GM12874 (cell line): ENCODE results near the gene NABP2.

ENCODE experiments used
- TF ChIP-seq, protein P1 (sequence below): IDR thresholded peaks from 2 replicates; pipeline ENCODE4 v1.5.1; 2011; ENCODE audit warnings: low read depth, mild to moderate bottlenecking, control low read depth, low read length, moderate library complexity; ENCODE audit not compliant: insufficient read depth

Gene NABP2

DNA sequence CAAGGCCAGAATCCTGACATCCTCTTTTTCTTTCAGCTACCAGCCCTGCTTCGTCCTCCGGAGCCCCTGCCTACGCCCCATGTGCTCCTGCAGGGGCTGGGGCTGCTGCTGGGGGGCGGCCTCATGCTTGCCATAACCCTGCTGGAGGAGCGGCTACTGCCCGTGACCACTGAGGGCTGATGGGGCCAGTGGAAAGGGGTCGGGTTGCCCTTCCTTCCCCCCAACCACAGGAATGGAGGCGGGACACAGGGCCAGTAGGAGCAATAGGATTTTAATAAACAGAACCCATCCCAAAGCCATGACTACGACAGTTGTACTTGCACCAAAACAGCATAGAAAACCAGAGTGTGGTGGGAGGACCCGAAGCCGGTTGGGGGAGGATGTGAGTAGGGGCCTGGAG, 13.4 kb downstream of the NABP2 start:
- TF ChIP-seq, protein P1, sequence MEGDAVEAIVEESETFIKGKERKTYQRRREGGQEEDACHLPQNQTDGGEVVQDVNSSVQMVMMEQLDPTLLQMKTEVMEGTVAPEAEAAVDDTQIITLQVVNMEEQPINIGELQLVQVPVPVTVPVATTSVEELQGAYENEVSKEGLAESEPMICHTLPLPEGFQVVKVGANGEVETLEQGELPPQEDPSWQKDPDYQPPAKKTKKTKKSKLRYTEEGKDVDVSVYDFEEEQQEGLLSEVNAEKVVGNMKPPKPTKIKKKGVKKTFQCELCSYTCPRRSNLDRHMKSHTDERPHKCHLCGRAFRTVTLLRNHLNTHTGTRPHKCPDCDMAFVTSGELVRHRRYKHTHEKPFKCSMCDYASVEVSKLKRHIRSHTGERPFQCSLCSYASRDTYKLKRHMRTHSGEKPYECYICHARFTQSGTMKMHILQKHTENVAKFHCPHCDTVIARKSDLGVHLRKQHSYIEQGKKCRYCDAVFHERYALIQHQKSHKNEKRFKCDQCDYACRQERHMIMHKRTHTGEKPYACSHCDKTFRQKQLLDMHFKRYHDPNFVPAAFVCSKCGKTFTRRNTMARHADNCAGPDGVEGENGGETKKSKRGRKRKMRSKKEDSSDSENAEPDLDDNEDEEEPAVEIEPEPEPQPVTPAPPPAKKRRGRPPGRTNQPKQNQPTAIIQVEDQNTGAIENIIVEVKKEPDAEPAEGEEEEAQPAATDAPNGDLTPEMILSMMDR: no peak

DNA sequence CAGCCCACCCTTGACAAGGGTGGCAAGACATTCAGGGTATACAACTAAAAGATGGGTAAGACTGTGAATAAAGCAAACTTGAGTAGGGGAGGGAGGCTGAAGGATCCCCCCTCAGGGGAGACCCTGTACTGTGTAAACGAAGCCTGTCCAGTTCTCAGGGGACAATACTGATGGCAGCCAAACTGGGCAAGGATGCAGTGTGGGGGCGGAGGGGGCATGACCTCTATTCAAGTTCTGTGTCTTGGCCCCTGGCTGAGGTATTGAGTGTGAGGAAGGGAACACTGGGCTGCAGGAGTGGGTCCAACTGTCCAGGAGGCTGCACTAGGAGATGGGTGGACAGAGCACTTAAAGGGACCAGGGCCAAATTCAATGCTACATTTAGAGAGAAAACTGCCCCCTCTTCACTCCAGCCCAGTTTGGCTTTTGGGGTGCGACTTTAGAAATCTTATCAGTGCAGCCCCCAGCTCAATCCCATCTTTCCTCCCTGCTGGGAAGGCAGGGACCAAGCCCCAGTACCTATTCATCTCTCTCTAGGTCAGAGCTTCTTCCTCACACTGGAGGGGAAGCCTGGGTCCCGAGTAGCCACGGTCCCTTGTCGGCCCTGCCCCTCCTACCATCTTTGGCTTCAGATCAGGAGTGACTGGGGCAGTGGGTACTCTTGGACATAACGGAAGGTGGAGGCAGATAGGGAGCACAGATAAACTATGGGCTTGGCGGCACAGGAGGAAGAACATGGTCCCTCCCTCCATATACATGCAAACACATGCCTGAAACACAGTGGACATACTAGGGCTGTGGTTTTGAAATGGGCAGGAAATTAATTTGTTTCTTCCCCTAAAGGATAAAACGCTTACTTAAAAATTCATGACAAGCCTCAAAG, 17.5 kb downstream of the NABP2 start:
- TF ChIP-seq, protein P1: no peak

DNA sequence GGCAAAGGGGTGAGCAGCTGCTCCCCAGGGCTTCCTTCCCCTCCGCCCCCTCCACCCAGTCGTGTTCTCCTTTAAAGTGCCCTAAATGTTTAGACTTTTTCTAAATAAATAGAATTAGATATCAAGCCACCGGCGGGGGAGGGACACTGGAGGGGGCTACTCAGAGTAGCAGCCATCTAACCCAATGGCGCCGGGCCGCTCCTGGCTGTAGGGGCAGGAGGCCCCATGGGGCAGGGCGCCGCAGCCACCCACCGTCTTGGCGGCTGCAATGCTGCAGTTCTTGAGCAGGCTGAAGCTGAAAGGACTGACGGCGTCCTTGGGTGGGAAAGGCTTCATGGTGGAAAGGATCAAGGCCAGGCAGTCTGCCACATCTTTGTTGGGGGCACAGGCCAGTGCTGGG, 18.8 kb downstream of the NABP2 start:
- TF ChIP-seq, protein P1: no peak

DNA sequence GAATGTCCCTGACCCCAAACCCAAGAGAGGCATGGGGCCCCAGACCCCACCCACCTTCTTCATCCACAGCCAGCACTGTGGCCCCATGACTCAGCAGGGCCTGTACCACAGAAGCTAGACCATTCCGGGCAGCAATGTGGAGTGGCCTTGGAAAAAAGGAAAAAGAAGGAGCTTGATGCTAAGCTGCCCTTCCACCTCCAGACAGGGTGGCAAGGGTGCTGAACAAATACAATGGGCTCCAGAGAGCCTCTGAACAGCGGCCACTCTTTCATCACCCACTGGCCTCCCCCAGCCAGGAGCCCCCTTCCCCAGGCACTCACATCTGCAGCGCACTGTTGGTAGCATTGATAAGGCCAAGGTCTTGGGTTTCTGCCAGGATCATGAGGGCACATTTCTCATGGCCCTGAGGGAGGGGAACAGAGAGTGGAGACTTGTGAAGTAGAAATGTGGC, 19.6 kb downstream of the NABP2 start:
- TF ChIP-seq, protein P1: no peak

DNA sequence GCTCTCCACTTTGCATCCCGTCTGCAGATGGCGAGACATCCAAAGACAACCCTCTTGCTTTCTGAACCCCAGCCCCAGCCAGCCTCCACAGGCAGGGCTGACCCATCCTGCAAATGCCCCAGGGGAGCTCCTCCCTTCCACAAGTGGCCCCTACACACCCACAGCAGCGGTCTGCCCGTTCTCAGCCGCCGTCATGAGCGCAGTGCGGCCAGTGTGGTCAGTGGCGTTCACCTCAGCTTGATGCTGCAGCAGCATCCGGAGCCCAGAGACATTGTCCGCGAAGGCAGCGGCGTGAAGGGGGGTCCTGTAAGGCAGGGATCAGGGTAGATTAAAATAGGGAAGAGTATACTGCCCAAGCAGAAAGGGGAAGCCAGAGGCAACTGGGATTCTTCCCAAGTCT, 20.4 kb downstream of the NABP2 start:
- TF ChIP-seq, protein P1: no peak

DNA sequence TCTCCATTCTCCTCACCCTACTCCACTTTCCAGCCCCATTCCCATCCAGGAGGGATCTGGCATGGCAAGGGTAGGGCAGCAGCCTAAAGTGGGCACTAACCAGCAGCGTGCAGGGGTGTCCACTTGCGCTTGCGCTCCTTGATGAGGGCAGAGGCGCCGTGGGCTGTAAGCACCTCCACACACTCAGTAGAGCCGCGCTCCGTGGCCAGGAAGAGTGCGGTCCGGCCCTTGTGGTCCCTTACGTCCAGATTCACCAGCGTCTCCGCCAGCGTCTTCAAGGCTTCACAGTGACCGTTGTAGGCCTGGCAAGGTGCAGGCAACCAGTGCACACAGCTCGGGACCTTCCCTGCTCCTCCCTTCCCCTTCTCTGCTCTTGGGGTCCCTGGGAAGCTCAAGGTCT, 23.8 kb downstream of the NABP2 start:
- TF ChIP-seq, protein P1: no peak

DNA sequence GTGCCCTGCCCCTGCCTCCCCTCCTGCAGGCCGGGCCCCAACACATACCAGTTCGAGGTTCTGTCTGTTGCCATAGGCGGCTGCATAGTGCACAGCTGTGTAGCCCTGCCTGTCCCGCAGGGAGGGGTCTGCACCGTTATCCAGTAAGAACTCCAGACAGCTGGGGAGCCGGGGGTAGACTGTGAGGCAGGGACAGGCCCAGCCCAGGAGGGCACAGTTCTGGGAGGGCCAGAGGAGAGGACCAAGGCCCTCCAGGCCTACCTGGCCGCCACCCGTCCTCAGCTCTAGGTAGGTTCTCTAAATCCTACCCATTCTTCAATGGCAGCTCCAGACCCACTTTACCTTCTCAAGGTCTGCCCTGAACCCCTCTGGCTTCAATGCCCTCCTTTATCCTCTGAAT, 24.6 kb downstream of the NABP2 start:
- TF ChIP-seq, protein P1: no peak
